AG10803 (cell line): ENCODE results near the gene SELL.

Experiments
- DNase-seq: peaks from one replicate; pipeline ENCODE4 v3.0.0; 2010; ENCODE audit warnings: low read depth
- H3K4me3 ChIP-seq: 2 replicates; pipeline ENCODE4 v1.5.1; 2011; ENCODE audit warnings: mild to moderate bottlenecking, low read length, control low read depth
- CTCF ChIP-seq: conservative IDR thresholded peaks from 2 replicates; pipeline ENCODE4 v1.5.1; 2011; ENCODE audit warnings: mild to moderate bottlenecking, low read length, control low read depth, inconsistent platforms

The SELL gene

GRCh38 chr1:169711469-169712308 lies at the start of gene SELL:
Gene SELL, minus strand, starts transcription at chr1:169711620. Its CDS starts 122 bp downstream, at chr1:169711498.
- peak; percentile 65 for DNase-seq
- peak; percentile 91 for TF ChIP-seq CTCF
- peak within 1 kb of the TSS; percentile 49 for H3K4me3 ChIP-seq

GRCh38 chr1:169759038-169759437 lies 47.6 kb upstream of the SELL start:
- no peak for TF ChIP-seq CTCF
- no peak for DNase-seq
- no peak overlapping the region for H3K4me3 ChIP-seq

- no peak overlapping the region for H3K4me3 ChIP-seq
- TF ChIP-seq CTCF: no peak
- no peak for DNase-seq
Observed at GRCh38 chr1:169753549-169753948, 42.1 kb upstream of the SELL start.

- no peak for DNase-seq
- TF ChIP-seq CTCF: no peak
- H3K4me3 ChIP-seq: no peak overlapping the region
Observed at GRCh38 chr1:169750041-169750440, 38.6 kb upstream of the SELL start.

- TF ChIP-seq CTCF: no peak
- H3K4me3 ChIP-seq: no peak overlapping the region
- no peak for DNase-seq
Observed at GRCh38 chr1:169746550-169746949, 35.1 kb upstream of the SELL start.

GRCh38 chr1:169745015-169745861 lies 33.8 kb upstream of the SELL start:
- no peak for TF ChIP-seq CTCF
- H3K4me3 ChIP-seq: no peak overlapping the region
- no peak for DNase-seq
